ENCODE results near the gene C16orf78.

DNA sequence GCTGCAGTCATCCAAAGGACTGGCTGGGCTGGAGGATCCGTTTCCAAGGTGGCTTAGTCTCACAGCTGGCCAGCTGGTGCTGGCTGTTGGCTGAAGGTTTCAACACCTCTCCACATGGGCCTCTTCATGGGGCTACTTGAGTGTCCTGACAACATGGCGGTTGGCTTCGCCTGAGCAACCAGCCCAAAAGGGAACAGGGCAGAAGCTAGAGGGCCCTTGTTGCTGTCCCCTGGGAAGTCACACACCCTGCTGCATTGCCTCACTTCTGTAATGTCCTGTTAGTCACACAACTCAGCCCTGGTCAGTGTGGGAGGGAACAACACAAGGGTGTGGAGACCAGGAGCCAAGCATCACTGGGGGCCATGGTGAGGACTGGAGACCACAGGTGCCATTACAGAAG lies 36.6 kb downstream of the C16orf78 start:
- TF ChIP-seq, protein P1, sequence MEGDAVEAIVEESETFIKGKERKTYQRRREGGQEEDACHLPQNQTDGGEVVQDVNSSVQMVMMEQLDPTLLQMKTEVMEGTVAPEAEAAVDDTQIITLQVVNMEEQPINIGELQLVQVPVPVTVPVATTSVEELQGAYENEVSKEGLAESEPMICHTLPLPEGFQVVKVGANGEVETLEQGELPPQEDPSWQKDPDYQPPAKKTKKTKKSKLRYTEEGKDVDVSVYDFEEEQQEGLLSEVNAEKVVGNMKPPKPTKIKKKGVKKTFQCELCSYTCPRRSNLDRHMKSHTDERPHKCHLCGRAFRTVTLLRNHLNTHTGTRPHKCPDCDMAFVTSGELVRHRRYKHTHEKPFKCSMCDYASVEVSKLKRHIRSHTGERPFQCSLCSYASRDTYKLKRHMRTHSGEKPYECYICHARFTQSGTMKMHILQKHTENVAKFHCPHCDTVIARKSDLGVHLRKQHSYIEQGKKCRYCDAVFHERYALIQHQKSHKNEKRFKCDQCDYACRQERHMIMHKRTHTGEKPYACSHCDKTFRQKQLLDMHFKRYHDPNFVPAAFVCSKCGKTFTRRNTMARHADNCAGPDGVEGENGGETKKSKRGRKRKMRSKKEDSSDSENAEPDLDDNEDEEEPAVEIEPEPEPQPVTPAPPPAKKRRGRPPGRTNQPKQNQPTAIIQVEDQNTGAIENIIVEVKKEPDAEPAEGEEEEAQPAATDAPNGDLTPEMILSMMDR (conservative IDR thresholded peaks at IDR 0.05; ENCODE audit: low read depth, low read length) = no peak
- no peak for TF ChIP-seq SMC3 (IDR thresholded peaks at IDR 0.05; ENCODE audit: low read depth, low read length)
- TF ChIP-seq RFX5 (IDR thresholded peaks at IDR 0.05; ENCODE audit: low read depth, low read length) = no peak
- no peak for TF ChIP-seq POLR2A (IDR thresholded peaks at IDR 0.05; ENCODE audit: low read depth, low read length)
- TF ChIP-seq RAD21 (IDR thresholded peaks at IDR 0.05; ENCODE audit: low read length) = no peak
- no peak for TF ChIP-seq CEBPB (IDR thresholded peaks at IDR 0.05; ENCODE audit: low read depth, low read length)
